T-helper 1 cell treated with Interleukin-12 subunit alpha and Interleukin-12 subunit beta and Interleukin-4 antibody, amounts not matched to agents 30 ng/mL and 1 ng/mL, for 36 hours (primary cell): ENCODE measurements around the gene ZCCHC24. TPM values are rescaled to one million over a fixed set of nuclear protein-coding genes. Genes with fewer than 3 reads are reported as not detected.

Experiments
- intact Hi-C: fragments of 100-400 bp; cut with micrococcal nuclease; formaldehyde crosslinking; loops from one replicate; pipeline ENCODE4 v1.15.1; 2024
- total RNA-seq: library from RNA; stranded (reverse); gene quantifications from 2 replicates; pipeline ENCODE4 v1.2.3, GENCODE V29; 2022

Gene ZCCHC24
- 0.61 and 0.74 TPM in 2 replicates for total RNA-seq

DNA sequence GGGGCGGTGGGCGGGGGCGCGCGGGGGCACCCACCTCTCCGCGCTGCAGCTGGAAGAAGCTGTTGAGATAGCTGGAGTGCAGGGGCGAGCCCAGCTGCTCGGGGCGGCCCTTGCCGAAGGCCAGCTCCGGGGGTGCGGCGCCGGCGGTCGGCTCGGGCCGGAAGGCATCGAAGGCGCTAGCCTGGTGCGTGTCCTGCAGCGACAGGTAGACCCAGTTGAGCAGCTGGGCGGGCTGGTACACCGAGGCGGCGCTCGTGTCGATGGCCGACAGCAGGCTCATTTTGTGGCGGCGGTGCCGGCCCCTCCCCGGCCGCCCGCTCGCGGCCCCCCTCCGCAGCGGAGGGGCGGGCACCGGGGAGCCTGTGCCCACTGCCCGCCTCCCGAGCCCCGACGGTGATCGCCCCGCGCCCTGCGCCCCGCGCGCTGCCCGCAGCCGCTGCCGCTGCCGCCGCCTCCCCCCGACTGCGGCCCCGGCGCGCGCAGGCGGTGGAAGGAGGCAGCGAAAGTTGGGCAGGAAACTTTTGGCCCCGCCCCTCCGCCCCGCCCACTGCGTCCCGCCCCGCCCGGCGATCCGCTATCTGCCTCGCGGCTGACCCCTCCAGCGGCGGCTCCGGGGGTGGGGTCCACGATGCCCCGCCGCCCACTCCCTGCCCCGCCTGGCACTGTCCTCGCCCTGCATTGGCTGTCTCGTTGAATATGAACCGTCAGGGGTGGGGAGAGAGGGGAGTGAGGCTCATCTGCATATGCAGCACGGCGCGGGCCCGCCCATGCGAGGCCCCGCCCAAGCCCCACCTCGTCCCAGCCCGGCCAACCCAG is at the start of gene ZCCHC24:
TSS of gene ZCCHC24 (minus strand) at position 464 of the 816 bp plus-strand sequence. CDS start at position 280, 184 bp downstream.
- intact Hi-C loops = loop anchor here (1.0 to 10.0 kb wide), 15 partner anchors 71 to 1412 kb away; partner anchors contain the start of genes ANXA11, NUTM2E, PPIF and RPS24

DNA sequence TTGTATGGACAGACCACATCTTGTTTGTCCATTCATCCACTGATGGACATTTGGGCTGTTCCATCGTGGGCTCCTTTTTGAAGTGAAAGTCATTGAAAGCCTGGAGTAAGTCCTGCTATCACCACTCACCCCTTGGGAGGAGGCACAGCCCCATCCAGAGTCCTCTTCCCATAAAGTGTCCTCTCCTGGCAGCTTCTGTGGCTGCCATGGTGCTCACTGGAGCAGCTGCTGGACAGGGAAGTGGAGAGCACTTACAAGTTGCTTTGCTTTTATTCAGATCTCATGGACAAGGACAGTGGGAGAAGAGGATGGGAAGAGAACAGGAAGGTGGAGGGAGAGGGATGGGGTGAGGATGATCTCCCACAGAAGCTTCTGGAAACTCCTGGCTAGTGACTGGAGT is 48.4 kb upstream of the ZCCHC24 start:
- intact Hi-C loops = no loop called here

DNA sequence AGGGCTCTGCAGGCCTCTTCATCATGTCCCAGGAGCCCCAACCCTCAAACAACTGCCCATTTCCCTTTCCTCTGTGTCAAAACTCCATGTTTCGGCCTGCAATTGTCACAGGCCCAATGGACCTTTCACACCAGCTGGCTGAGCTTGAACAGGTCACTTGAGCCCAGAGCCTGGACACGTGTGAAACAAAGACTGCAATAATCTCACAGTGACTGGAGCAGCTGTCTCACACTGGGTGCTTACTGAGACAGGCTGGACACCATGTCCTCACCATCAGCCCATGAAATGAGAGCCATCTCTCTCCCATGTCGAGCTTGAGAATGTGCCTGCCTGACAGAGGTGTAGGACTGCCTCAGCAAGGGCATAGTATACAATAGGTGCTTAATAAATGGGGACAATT is 47.4 kb upstream of the ZCCHC24 start:
- intact Hi-C loops = no loop called here

GRCh38 chr10:79492256-79492655 is 46.8 kb upstream of the ZCCHC24 start:
- intact Hi-C loops = no loop called here

DNA sequence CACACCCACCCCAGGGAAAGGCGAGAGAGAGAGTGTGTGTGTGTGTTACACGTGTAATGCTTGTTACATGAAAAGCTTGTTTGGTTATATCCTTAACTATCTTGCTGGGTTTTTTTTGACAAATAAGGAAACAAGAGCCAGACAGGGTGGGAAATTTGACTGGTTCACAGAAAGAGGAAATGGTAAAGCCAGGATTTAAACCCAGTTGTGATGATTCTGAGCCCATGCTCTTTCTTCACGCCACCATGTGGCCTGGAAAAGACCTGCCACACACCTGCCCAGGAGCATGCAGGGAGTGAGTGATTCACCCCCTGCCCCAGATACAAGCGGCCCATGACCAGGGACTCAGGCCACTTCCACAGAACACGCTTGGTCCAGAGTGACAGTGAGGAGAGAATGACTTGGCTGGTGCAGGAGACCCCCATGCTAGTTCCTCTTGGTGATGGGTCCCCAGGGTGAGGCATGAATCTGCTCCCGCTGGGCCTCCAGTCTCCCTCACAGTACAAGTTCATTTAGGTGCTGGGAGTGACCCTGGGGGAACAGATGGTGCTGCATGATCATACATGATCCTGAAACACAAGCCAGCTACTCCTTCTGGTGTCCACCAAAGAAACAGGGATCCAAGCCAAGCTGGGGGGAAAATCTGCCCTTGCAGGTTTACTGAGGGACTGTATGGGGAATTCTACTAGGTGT is 45.9 kb upstream of the ZCCHC24 start:
- intact Hi-C loops = no loop called here

GRCh38 chr10:79490400-79491142 is 45.1 kb upstream of the ZCCHC24 start:
- intact Hi-C loops = no loop called here

- intact Hi-C loops = loop anchor here (5.0 kb wide), 2 partner anchors 87 to 197 kb away; no protein-coding TSS in a partner anchor
These were observed 43.4 kb upstream of the ZCCHC24 start for GRCh38 chr10:79488870-79489269.

DNA sequence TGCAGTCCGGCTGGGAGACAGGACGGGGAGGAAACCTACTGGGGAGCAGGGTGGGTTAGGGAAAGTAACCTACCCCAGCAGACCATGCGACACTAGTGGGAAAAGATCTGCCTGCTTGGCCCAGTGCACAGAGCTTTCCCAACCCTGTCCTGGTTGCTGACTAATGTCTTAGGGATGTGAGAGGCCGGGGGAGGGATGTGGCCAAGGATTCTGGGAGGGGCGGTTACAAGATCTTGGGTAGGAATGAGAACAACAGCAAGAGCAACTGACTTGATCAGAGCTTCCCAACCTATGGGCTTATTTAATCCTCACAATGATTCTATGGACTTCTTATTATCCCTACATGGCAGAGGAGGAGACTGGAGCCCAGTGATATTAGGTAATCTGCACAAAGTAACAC is 42.9 kb upstream of the ZCCHC24 start:
- intact Hi-C loops = loop anchor here (5.0 kb wide), 2 partner anchors 86 to 196 kb away; no protein-coding TSS in a partner anchor

DNA sequence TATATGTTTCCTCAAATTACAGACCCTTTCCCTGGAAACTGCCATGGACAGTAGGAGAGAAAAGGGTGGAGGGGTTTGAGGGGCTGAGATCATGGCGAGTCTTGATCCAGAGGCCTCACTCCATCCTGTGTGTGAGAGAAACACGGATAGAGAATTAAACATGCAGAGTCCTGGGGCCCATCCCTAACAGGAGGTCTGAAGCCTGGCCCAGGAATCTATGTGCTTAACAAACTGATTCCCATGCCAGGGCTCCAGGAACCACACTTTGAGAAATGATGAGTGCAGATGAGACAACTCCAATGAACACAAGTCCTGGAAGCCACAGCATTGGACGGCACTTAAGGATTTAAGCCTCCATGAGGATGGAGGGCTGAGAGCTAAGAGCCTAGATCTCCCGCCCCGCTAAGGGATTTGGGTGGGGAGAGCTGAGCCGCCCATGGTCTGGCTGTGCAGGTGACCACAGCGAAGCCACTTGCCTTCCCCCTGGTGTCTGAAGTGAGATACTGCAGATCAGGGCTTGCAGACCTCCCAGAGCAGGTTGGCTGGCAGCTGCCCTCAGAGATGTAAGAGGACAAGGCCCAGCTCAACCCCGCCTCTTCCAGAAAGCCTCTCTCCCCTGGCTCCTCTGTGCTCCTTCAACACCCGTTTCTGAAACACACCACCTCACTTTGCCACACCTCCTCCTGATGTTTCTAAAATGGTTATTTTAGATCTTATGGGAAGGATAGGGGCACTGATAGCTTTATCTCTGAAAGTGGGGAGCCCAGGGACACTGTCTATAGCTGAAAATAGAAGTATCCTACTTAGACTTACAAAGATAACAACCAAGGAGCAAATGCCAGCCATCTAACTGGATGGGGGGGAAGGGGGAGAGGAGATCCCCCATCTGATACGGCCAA is 42.1 kb upstream of the ZCCHC24 start:
- intact Hi-C loops = loop anchor here (1.0 to 5.0 kb wide), 3 partner anchors 85 to 195 kb away; no protein-coding TSS in a partner anchor

GRCh38 chr10:79484476-79484875 is 39.1 kb upstream of the ZCCHC24 start:
- intact Hi-C loops = no loop called here

DNA sequence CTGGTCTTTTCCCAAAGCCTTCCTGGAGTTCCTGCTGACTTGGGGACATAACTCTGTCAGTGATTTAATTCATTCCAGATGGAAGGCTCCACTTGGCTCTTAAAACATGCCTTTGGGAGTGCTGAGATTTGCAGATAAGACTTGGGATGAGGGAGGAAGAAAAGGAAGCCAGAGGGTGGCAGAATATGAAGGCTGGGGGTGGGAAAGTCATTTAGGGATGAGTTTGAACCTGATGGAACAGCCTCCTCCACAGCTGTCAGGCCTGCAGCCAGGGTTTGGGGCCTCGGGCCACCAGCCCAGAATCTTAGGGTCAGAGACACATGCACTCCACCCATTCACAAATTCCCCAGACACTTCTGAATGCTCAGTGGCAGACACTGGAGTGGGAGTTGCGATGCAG is 38.5 kb upstream of the ZCCHC24 start:
- intact Hi-C loops = no loop called here

- intact Hi-C loops = no loop called here
These were observed 37.9 kb upstream of the ZCCHC24 start for GRCh38 chr10:79483299-79483698.

- intact Hi-C loops = no loop called here
These were observed 37.3 kb upstream of the ZCCHC24 start for GRCh38 chr10:79482741-79483140.

DNA sequence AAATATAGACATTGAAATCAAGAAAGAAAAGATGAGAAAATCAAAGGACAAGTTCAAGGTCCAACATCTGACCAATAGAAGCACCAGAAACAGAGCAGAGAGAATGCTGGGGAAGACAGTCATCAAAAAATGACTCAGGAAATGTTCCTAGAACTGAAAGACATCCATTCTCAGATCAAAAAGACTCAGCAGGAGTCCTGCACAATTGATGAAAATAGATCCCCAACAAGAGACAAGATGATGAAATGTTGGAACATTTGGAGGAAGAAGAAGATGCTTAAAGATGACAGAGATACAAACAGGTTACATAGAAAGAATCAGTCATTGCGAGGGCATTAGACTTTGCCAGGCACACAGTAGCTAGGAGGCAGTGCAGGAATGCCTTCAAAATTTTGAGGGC is 36.9 kb upstream of the ZCCHC24 start:
- intact Hi-C loops = no loop called here

- intact Hi-C loops = no loop called here
These were observed 34.0 kb upstream of the ZCCHC24 start for GRCh38 chr10:79479283-79479909.

- intact Hi-C loops = no loop called here
These were observed 32.0 kb upstream of the ZCCHC24 start for GRCh38 chr10:79477456-79477855.

DNA sequence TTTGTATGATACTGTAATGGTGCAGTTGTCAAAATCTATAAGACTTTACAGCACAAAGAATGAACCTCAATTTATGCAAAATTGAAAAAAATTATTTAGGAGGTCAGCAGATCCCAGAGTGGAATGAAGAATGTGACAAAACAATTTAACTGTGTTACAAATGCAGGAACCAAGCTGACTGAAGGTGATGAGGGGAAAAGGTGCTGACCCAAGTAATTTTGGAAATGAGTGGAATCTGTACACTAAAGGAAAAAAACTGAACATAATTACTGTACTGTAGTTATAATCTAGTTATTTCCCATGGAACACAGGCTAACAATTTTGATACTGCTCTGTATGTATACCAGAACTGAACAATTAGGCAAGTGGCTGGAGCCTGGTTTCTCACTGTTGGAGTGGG is 31.2 kb upstream of the ZCCHC24 start:
- intact Hi-C loops = no loop called here

DNA sequence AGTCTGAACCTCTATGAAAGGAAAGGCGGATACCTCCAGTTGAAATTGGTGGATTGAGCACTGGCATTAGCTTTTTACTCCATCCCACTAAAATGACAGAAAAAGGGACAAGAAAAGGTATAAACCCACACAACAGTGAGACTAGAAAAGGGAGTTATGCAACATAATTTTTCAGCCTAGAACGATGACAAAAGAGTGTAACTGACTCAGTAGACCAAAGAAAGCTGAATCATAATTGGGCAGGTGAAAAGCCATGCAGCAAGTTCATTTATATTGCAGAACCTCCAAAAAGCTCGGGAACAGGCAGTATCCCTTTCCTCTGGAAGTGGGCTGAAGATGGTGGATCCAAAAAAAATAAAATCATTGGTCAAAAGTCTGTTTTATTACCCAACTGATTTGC is 30.5 kb upstream of the ZCCHC24 start:
- intact Hi-C loops = no loop called here

- intact Hi-C loops = no loop called here
These were observed 29.8 kb upstream of the ZCCHC24 start for GRCh38 chr10:79475119-79475653.
